ENCODE measurements around the gene WDFY2.

The WDFY2 gene

GRCh38 chr13:51547425-51548176 is 36.7 kb upstream of the WDFY2 start:
- DNase-seq (ENCODE audit: low spot score) = no peak
- in situ Hi-C loops (cut with MboI; ENCODE audit: low sequenced_read_pairs, unreplicated experiment) = no loop called here
- TF ChIP-seq CTCF (IDR thresholded peaks at IDR 0.05; ENCODE audit: borderline replicate concordance, control extremely low read depth, extremely low read depth, insufficient read depth, missing control alignments) = no peak

GRCh38 chr13:51549050-51549449 is 35.2 kb upstream of the WDFY2 start:
- in situ Hi-C loops (cut with MboI; ENCODE audit: low sequenced_read_pairs, unreplicated experiment) = no loop called here
- TF ChIP-seq CTCF (IDR thresholded peaks at IDR 0.05; ENCODE audit: borderline replicate concordance, control extremely low read depth, extremely low read depth, insufficient read depth, missing control alignments) = no peak
- no peak for DNase-seq (ENCODE audit: low spot score)

- in situ Hi-C loops (cut with MboI; ENCODE audit: low sequenced_read_pairs, unreplicated experiment) = no loop called here
- DNase-seq (ENCODE audit: low spot score) = no peak
- TF ChIP-seq CTCF (IDR thresholded peaks at IDR 0.05; ENCODE audit: borderline replicate concordance, control extremely low read depth, extremely low read depth, insufficient read depth, missing control alignments) = no peak
Measured at GRCh38 chr13:51549593-51549992, 34.7 kb upstream of the WDFY2 start.

GRCh38 chr13:51550151-51550550 is 34.1 kb upstream of the WDFY2 start:
- no peak for DNase-seq (ENCODE audit: low spot score)
- in situ Hi-C loops (cut with MboI; ENCODE audit: low sequenced_read_pairs, unreplicated experiment) = no loop called here
- TF ChIP-seq CTCF (IDR thresholded peaks at IDR 0.05; ENCODE audit: borderline replicate concordance, control extremely low read depth, extremely low read depth, insufficient read depth, missing control alignments) = no peak

GRCh38 chr13:51551416-51551815 is 32.8 kb upstream of the WDFY2 start:
- in situ Hi-C loops (cut with MboI; ENCODE audit: low sequenced_read_pairs, unreplicated experiment) = no loop called here
- TF ChIP-seq CTCF (IDR thresholded peaks at IDR 0.05; ENCODE audit: borderline replicate concordance, control extremely low read depth, extremely low read depth, insufficient read depth, missing control alignments) = no peak
- DNase-seq (ENCODE audit: low spot score) = no peak

- no peak for DNase-seq (ENCODE audit: low spot score)
- in situ Hi-C loops (cut with MboI; ENCODE audit: low sequenced_read_pairs, unreplicated experiment) = no loop called here
- no peak for TF ChIP-seq CTCF (IDR thresholded peaks at IDR 0.05; ENCODE audit: borderline replicate concordance, control extremely low read depth, extremely low read depth, insufficient read depth, missing control alignments)
Measured at GRCh38 chr13:51552027-51552426, 32.2 kb upstream of the WDFY2 start.

Data from GM13976 (cell line).